Measurements from ENCODE around the gene ALK.

The ALK gene

GRCh38 chr2:29373870-29374269 is 547.5 kb downstream of the ALK start:
- Histone ChIP-seq H3K27me3 (ENCODE audit: low read depth, low read length) (no peaks in the 10 kb centered on the region), H3K36me3 (ENCODE audit: control insufficient read depth in 1 of 2, insufficient read depth in 2 of 2, low read length in 2 of 2) (no peaks in the 10 kb centered on the region), H3K4me1 (ENCODE audit: control insufficient read depth in 1 of 2, insufficient read depth in 2 of 2, low read length in 2 of 2) (no peaks in the 10 kb centered on the region), H3K9me3 (ENCODE audit: control insufficient read depth in 1 of 2, low read length in 2 of 2) (no peaks in the 10 kb centered on the region), H3K4me3 (ENCODE audit: low read depth in 1 of 2, low read length in 2 of 2) (no peak overlapping the region), H3K27ac (ENCODE audit: low read length) (no peak overlapping the region)

- no peaks in the 10 kb centered on the region for H3K36me3 ChIP-seq (ENCODE audit: control insufficient read depth in 1 of 2, insufficient read depth in 2 of 2, low read length in 2 of 2)
- no peaks in the 10 kb centered on the region for H3K9me3 ChIP-seq (ENCODE audit: control insufficient read depth in 1 of 2, low read length in 2 of 2)
- no peak overlapping the region for H3K4me3 ChIP-seq (ENCODE audit: low read depth in 1 of 2, low read length in 2 of 2)
- no peak overlapping the region for H3K27ac ChIP-seq (ENCODE audit: low read length)
- H3K4me1 ChIP-seq (ENCODE audit: control insufficient read depth in 1 of 2, insufficient read depth in 2 of 2, low read length in 2 of 2) = no peaks in the 10 kb centered on the region
- H3K27me3 ChIP-seq (ENCODE audit: low read depth, low read length) = no peaks in the 10 kb centered on the region
Measured at GRCh38 chr2:29372185-29372584, 549.2 kb downstream of the ALK start.

GRCh38 chr2:29370581-29371125 is 550.7 kb downstream of the ALK start:
- H3K36me3 ChIP-seq (ENCODE audit: control insufficient read depth in 1 of 2, insufficient read depth in 2 of 2, low read length in 2 of 2) = no peaks in the 10 kb centered on the region
- H3K9me3 ChIP-seq (ENCODE audit: control insufficient read depth in 1 of 2, low read length in 2 of 2) = no peaks in the 10 kb centered on the region
- H3K4me3 ChIP-seq (ENCODE audit: low read depth in 1 of 2, low read length in 2 of 2) = no peak overlapping the region
- no peaks in the 10 kb centered on the region for H3K27me3 ChIP-seq (ENCODE audit: low read depth, low read length)
- H3K4me1 ChIP-seq (ENCODE audit: control insufficient read depth in 1 of 2, insufficient read depth in 2 of 2, low read length in 2 of 2) = no peaks in the 10 kb centered on the region
- no peak overlapping the region for H3K27ac ChIP-seq (ENCODE audit: low read length)

- H3K36me3 ChIP-seq (ENCODE audit: control insufficient read depth in 1 of 2, insufficient read depth in 2 of 2, low read length in 2 of 2) = no peaks in the 10 kb centered on the region
- no peaks in the 10 kb centered on the region for H3K27me3 ChIP-seq (ENCODE audit: low read depth, low read length)
- H3K4me3 ChIP-seq (ENCODE audit: low read depth in 1 of 2, low read length in 2 of 2) = no peak overlapping the region
- H3K27ac ChIP-seq (ENCODE audit: low read length) = no peak overlapping the region
- no peaks in the 10 kb centered on the region for H3K9me3 ChIP-seq (ENCODE audit: control insufficient read depth in 1 of 2, low read length in 2 of 2)
- H3K4me1 ChIP-seq (ENCODE audit: control insufficient read depth in 1 of 2, insufficient read depth in 2 of 2, low read length in 2 of 2) = no peaks in the 10 kb centered on the region
Measured at GRCh38 chr2:29370173-29370572, 551.2 kb downstream of the ALK start.

- Histone ChIP-seq H3K9me3 (ENCODE audit: control insufficient read depth in 1 of 2, low read length in 2 of 2) (no peaks in the 10 kb centered on the region), H3K4me1 (ENCODE audit: control insufficient read depth in 1 of 2, insufficient read depth in 2 of 2, low read length in 2 of 2) (no peaks in the 10 kb centered on the region), H3K27ac (ENCODE audit: low read length) (no peak overlapping the region), H3K36me3 (ENCODE audit: control insufficient read depth in 1 of 2, insufficient read depth in 2 of 2, low read length in 2 of 2) (no peaks in the 10 kb centered on the region), H3K27me3 (ENCODE audit: low read depth, low read length) (no peaks in the 10 kb centered on the region), H3K4me3 (ENCODE audit: low read depth in 1 of 2, low read length in 2 of 2) (no peak overlapping the region)
Measured at GRCh38 chr2:29368659-29369040, 552.7 kb downstream of the ALK start.

GRCh38 chr2:29367986-29368658 is 553.3 kb downstream of the ALK start:
- H3K27me3 ChIP-seq (ENCODE audit: low read depth, low read length) = no peaks in the 10 kb centered on the region
- H3K36me3 ChIP-seq (ENCODE audit: control insufficient read depth in 1 of 2, insufficient read depth in 2 of 2, low read length in 2 of 2) = no peaks in the 10 kb centered on the region
- no peaks in the 10 kb centered on the region for H3K4me1 ChIP-seq (ENCODE audit: control insufficient read depth in 1 of 2, insufficient read depth in 2 of 2, low read length in 2 of 2)
- no peaks in the 10 kb centered on the region for H3K9me3 ChIP-seq (ENCODE audit: control insufficient read depth in 1 of 2, low read length in 2 of 2)
- H3K4me3 ChIP-seq (ENCODE audit: low read depth in 1 of 2, low read length in 2 of 2) = no peak overlapping the region
- H3K27ac ChIP-seq (ENCODE audit: low read length) = no peak overlapping the region

GRCh38 chr2:29363111-29363510 is 558.3 kb downstream of the ALK start:
- no peaks in the 10 kb centered on the region for H3K4me1 ChIP-seq (ENCODE audit: control insufficient read depth in 1 of 2, insufficient read depth in 2 of 2, low read length in 2 of 2)
- no peaks in the 10 kb centered on the region for H3K36me3 ChIP-seq (ENCODE audit: control insufficient read depth in 1 of 2, insufficient read depth in 2 of 2, low read length in 2 of 2)
- H3K27ac ChIP-seq (ENCODE audit: low read length) = no peak overlapping the region
- no peaks in the 10 kb centered on the region for H3K9me3 ChIP-seq (ENCODE audit: control insufficient read depth in 1 of 2, low read length in 2 of 2)
- no peak overlapping the region for H3K4me3 ChIP-seq (ENCODE audit: low read depth in 1 of 2, low read length in 2 of 2)
- no peaks in the 10 kb centered on the region for H3K27me3 ChIP-seq (ENCODE audit: low read depth, low read length)

- Histone ChIP-seq H3K36me3 (ENCODE audit: control insufficient read depth in 1 of 2, insufficient read depth in 2 of 2, low read length in 2 of 2) (no peaks in the 10 kb centered on the region), H3K27me3 (ENCODE audit: low read depth, low read length) (no peaks in the 10 kb centered on the region), H3K27ac (ENCODE audit: low read length) (no peak overlapping the region), H3K4me1 (ENCODE audit: control insufficient read depth in 1 of 2, insufficient read depth in 2 of 2, low read length in 2 of 2) (no peaks in the 10 kb centered on the region), H3K9me3 (ENCODE audit: control insufficient read depth in 1 of 2, low read length in 2 of 2) (no peaks in the 10 kb centered on the region), H3K4me3 (ENCODE audit: low read depth in 1 of 2, low read length in 2 of 2) (no peak overlapping the region)
Measured at GRCh38 chr2:29361231-29361630, 560.2 kb downstream of the ALK start.

GRCh38 chr2:29360016-29360784 is 561.2 kb downstream of the ALK start:
- H3K4me1 ChIP-seq (ENCODE audit: control insufficient read depth in 1 of 2, insufficient read depth in 2 of 2, low read length in 2 of 2) = no peaks in the 10 kb centered on the region
- no peak overlapping the region for H3K4me3 ChIP-seq (ENCODE audit: low read depth in 1 of 2, low read length in 2 of 2)
- H3K36me3 ChIP-seq (ENCODE audit: control insufficient read depth in 1 of 2, insufficient read depth in 2 of 2, low read length in 2 of 2) = no peaks in the 10 kb centered on the region
- no peaks in the 10 kb centered on the region for H3K27me3 ChIP-seq (ENCODE audit: low read depth, low read length)
- H3K27ac ChIP-seq (ENCODE audit: low read length) = no peak overlapping the region
- H3K9me3 ChIP-seq (ENCODE audit: control insufficient read depth in 1 of 2, low read length in 2 of 2) = no peaks in the 10 kb centered on the region

GRCh38 chr2:29353403-29353991 is 567.9 kb downstream of the ALK start:
- no peaks in the 10 kb centered on the region for H3K9me3 ChIP-seq (ENCODE audit: control insufficient read depth in 1 of 2, low read length in 2 of 2)
- no peak overlapping the region for H3K27ac ChIP-seq (ENCODE audit: low read length)
- H3K4me3 ChIP-seq (ENCODE audit: low read depth in 1 of 2, low read length in 2 of 2) = no peak overlapping the region
- H3K27me3 ChIP-seq (ENCODE audit: low read depth, low read length) = no peaks in the 10 kb centered on the region
- H3K36me3 ChIP-seq (ENCODE audit: control insufficient read depth in 1 of 2, insufficient read depth in 2 of 2, low read length in 2 of 2) = no peaks in the 10 kb centered on the region
- no peaks in the 10 kb centered on the region for H3K4me1 ChIP-seq (ENCODE audit: control insufficient read depth in 1 of 2, insufficient read depth in 2 of 2, low read length in 2 of 2)

GRCh38 chr2:29351916-29352591 is 569.3 kb downstream of the ALK start:
- Histone ChIP-seq H3K4me3 (ENCODE audit: low read depth in 1 of 2, low read length in 2 of 2) (no peak overlapping the region), H3K27ac (ENCODE audit: low read length) (no peak overlapping the region), H3K9me3 (ENCODE audit: control insufficient read depth in 1 of 2, low read length in 2 of 2) (no peaks in the 10 kb centered on the region), H3K27me3 (ENCODE audit: low read depth, low read length) (no peaks in the 10 kb centered on the region), H3K36me3 (ENCODE audit: control insufficient read depth in 1 of 2, insufficient read depth in 2 of 2, low read length in 2 of 2) (no peaks in the 10 kb centered on the region), H3K4me1 (ENCODE audit: control insufficient read depth in 1 of 2, insufficient read depth in 2 of 2, low read length in 2 of 2) (no peaks in the 10 kb centered on the region)
